HG02840 (cell line): ENCODE data around the gene VAPB.

Experiments
- ATAC-seq: cut with Tn5 transposase; IDR thresholded peaks from one replicate; pipeline ENCODE4 v1.9.1; 2021; ENCODE audit warnings: mild to moderate bottlenecking, moderate library complexity, moderate number of reproducible peaks; ENCODE audit not compliant: unreplicated experiment, low FRiP score

Gene VAPB

GRCh38 chr20:58433029-58433647 is 44.1 kb downstream of the VAPB start:
- no peak for ATAC-seq

- no peak for ATAC-seq
Measured at GRCh38 chr20:58433759-58434158, 44.7 kb downstream of the VAPB start.

GRCh38 chr20:58434326-58434725 is 45.3 kb downstream of the VAPB start:
- ATAC-seq, result no peak

GRCh38 chr20:58435237-58435636 is 46.2 kb downstream of the VAPB start:
- no peak for ATAC-seq

- ATAC-seq, result no peak
Measured at GRCh38 chr20:58436868-58437645, 48.0 kb downstream of the VAPB start.

- no peak for ATAC-seq
Measured at GRCh38 chr20:58438970-58439808, 50.2 kb downstream of the VAPB start.

GRCh38 chr20:58440021-58440767 is 51.2 kb downstream of the VAPB start:
- no peak for ATAC-seq

GRCh38 chr20:58441723-58442122 is 52.7 kb downstream of the VAPB start:
- ATAC-seq, result no peak

GRCh38 chr20:58444746-58445255 is 55.8 kb downstream of the VAPB start:
- no peak for ATAC-seq

GRCh38 chr20:58446264-58446959 is 57.4 kb downstream of the VAPB start:
- ATAC-seq, result no peak

GRCh38 chr20:58446960-58447265 is 57.9 kb downstream of the VAPB start:
- no peak for ATAC-seq

- ATAC-seq, result no peak
Measured at GRCh38 chr20:58447511-58448391, 58.7 kb downstream of the VAPB start.

GRCh38 chr20:58448958-58449357 is 59.9 kb downstream of the VAPB start:
- ATAC-seq, result no peak

GRCh38 chr20:58449681-58450221 is 60.7 kb downstream of the VAPB start:
- ATAC-seq, result no peak

GRCh38 chr20:58450254-58450653 is 61.2 kb downstream of the VAPB start:
- ATAC-seq, result no peak

GRCh38 chr20:58452667-58453255 is 63.7 kb downstream of the VAPB start:
- ATAC-seq, result no peak

- ATAC-seq, result no peak
Measured at GRCh38 chr20:58453391-58453790, 64.4 kb downstream of the VAPB start.

GRCh38 chr20:58454460-58454859 is 65.4 kb downstream of the VAPB start:
- no peak for ATAC-seq
